Mammary epithelial cell (primary cell): Measurements from ENCODE around the gene CLIC3.

Source experiments
- EZH2 ChIP-seq: IDR thresholded peaks from 2 replicates; pipeline ENCODE4 v1.6.1; 2012; ENCODE audit warnings: low read length, inconsistent platforms, borderline replicate concordance
- TF ChIP-seq, protein P1 (sequence below), 2 donors: IDR thresholded peaks in 1 of 2; conservative IDR thresholded peaks in 1 of 2; 2 replicates each; pipeline ENCODE4 v1.5.1; 2011 to 2012; ENCODE audit warnings: inconsistent platforms in 2 of 2, low read length in 2 of 2, mild to moderate bottlenecking in 2 of 2, control low read depth in 1 of 2, low read depth in 1 of 2; ENCODE audit not compliant: insufficient read depth in 1 of 2; ENCODE audit errors: extremely low read depth in 1 of 2

DNA sequence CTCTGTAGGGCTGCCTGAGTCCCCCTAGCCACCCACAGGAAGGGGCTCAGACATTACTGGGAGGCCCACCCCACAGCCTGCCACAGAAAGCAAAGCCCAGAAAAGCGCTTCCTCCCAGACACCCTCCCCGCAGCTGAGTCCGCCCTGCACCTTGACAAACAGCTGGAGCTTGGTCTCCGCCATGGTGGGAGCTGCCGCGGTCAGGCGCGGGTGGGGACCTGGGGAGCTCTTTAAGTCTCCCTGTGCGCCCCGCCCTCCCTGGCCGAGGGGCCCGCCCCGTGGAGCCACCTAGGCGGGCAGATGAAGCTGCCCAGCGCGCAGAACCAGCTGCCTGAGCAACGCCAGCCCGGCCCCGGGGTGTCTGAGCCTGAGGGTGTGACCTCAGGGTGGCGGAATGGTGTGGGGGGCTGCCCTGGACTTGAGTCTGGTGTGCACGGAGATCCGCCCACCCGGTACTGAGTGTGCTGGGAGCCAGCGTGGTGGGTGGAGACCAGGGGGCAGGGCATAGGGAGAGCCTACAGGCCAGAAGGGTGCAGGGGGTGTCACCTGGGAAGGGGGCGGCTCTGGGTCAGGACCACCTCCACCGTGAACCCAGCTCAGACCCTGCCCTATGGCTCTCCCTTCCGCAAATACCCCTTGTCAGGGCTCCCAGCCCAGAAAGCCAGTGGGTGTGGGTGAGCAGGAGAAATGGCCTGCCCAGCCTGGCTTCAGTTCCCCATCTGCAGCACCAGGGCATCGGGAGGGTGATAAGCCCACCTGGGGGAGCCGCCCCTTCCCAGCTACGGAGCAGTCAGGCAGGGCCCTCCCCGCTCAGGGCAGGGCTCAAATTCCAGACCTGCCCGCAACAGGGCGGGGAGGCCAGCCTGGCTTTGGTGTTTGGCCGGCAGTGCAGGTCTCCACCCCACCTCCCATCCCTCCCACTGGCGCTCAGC is at the start of gene CLIC3:
- TF ChIP-seq, protein P1, sequence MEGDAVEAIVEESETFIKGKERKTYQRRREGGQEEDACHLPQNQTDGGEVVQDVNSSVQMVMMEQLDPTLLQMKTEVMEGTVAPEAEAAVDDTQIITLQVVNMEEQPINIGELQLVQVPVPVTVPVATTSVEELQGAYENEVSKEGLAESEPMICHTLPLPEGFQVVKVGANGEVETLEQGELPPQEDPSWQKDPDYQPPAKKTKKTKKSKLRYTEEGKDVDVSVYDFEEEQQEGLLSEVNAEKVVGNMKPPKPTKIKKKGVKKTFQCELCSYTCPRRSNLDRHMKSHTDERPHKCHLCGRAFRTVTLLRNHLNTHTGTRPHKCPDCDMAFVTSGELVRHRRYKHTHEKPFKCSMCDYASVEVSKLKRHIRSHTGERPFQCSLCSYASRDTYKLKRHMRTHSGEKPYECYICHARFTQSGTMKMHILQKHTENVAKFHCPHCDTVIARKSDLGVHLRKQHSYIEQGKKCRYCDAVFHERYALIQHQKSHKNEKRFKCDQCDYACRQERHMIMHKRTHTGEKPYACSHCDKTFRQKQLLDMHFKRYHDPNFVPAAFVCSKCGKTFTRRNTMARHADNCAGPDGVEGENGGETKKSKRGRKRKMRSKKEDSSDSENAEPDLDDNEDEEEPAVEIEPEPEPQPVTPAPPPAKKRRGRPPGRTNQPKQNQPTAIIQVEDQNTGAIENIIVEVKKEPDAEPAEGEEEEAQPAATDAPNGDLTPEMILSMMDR (conservative IDR thresholded peaks at IDR 0.05 in 1 of 2, IDR thresholded peaks at IDR 0.05 in 1 of 2; ENCODE audit: extremely low read depth in 1 of 2, insufficient read depth in 1 of 2, low read depth in 1 of 2, low read length in 2 of 2), result no peak
- TF ChIP-seq EZH2, result no peak
